ENCODE data around the gene DIS3L2. TPM values are rescaled to one million over a fixed set of nuclear protein-coding genes. Genes with fewer than 3 reads are reported as not detected.

The DIS3L2 gene
- polyA plus RNA-seq, 1 experiment = 8.2 TPM

DNA sequence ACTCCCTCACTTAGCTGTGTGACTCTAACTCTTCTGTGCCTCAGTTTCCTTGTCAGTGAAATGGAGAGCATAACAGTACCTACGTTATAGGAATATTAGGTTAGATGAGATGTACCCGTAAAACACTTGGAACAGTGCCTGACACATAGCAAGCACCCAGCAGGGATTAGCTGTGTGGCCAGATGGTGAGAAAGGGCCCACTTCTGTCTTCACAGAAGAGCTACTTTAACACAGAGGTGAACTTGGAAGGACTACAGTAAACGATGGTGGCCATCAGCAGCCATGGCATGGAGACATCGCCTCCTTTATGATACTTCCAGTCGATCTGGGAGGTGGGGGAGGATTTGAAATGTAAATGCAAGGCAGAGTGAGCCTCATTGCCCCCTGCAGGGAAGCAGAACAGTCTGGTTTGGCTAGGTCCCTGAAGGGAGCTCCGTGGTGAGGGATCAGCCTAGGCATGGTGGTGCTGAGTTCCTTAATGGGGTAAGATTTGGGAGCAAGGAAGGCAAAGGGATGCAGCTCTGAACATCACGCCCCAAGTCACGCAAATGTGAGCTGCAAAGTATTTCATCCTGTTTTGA, 315.3 kb downstream of the DIS3L2 start:
- no peaks in the 10 kb centered on the region for H3K9me3 ChIP-seq (ENCODE audit: control insufficient read depth, insufficient read depth, low read length)
- no peak for DNase-seq (ENCODE audit: low read depth, low spot score)
- no peak overlapping the region for H3K27ac ChIP-seq (ENCODE audit: low read depth, low read length)
- ChIA-PET POLR2A (no interaction called here), CTCF (interaction anchor here (1.4 kb wide), 1 partner anchor 16 kb away, joined by 5 read pairs; no protein-coding TSS in a partner anchor)
- H3K4me3 ChIP-seq (ENCODE audit: low read depth, low read length) = no peak overlapping the region
- no peak for TF ChIP-seq CTCF (IDR thresholded peaks at IDR 0.05; ENCODE audit: low read depth, low read length)
- H3K27me3 ChIP-seq (ENCODE audit: control insufficient read depth, insufficient read depth, low read length) = no peaks in the 10 kb centered on the region

DNA sequence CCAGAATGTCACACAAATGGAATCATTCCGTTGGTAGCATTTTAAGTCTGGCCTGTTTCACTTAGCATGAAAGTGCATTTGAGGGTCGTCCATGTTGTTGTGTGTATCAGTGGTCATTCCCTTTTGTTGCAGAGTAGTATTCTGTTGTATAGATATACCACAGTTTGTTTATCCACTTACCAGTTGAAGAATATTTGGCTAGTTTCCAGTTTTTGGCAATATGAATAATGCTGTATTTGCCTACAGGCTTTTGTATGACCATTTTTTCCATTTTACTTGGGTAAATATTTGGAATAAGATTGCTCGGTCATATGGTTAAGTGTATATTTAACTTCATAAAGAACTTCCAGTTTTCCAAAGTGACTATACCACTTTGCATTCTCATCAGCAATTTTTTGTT, 317.0 kb downstream of the DIS3L2 start:
- no peak for TF ChIP-seq CTCF (IDR thresholded peaks at IDR 0.05; ENCODE audit: low read depth, low read length)
- no peak overlapping the region for H3K27ac ChIP-seq (ENCODE audit: low read depth, low read length)
- ChIA-PET CTCF (no interaction called here), POLR2A (no interaction called here)
- no peak overlapping the region for H3K4me3 ChIP-seq (ENCODE audit: low read depth, low read length)
- H3K9me3 ChIP-seq (ENCODE audit: control insufficient read depth, insufficient read depth, low read length) = no peaks in the 10 kb centered on the region
- DNase-seq (ENCODE audit: low read depth, low spot score) = no peak
- no peaks in the 10 kb centered on the region for H3K27me3 ChIP-seq (ENCODE audit: control insufficient read depth, insufficient read depth, low read length)

DNA sequence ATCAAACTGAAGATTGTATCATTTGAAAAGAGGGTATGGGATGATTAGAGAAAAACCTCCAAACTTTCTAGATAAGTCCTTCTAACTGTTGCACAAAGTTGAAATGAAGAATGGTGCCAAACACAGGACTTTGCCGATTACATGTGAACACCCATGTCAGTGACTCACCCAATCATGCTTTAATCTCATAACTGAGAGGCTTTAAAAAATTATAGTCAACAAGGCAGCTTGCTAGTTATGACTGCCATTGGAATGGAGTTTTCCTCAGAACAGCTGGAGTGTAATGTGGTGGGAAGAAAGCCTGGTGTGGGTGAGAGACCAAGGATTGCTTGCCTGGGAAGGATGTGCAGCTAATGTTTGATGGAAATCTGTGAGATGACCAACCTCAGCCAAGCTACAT, 318.8 kb downstream of the DIS3L2 start:
- no peak for TF ChIP-seq CTCF (IDR thresholded peaks at IDR 0.05; ENCODE audit: low read depth, low read length)
- H3K27ac ChIP-seq (ENCODE audit: low read depth, low read length) = no peak overlapping the region
- no peak overlapping the region for H3K4me3 ChIP-seq (ENCODE audit: low read depth, low read length)
- DNase-seq (ENCODE audit: low read depth, low spot score) = no peak
- POLR2A ChIA-PET = no interaction called here
- CTCF ChIA-PET = no interaction called here
- no peaks in the 10 kb centered on the region for H3K27me3 ChIP-seq (ENCODE audit: control insufficient read depth, insufficient read depth, low read length)
- H3K9me3 ChIP-seq (ENCODE audit: control insufficient read depth, insufficient read depth, low read length) = no peaks in the 10 kb centered on the region

DNA sequence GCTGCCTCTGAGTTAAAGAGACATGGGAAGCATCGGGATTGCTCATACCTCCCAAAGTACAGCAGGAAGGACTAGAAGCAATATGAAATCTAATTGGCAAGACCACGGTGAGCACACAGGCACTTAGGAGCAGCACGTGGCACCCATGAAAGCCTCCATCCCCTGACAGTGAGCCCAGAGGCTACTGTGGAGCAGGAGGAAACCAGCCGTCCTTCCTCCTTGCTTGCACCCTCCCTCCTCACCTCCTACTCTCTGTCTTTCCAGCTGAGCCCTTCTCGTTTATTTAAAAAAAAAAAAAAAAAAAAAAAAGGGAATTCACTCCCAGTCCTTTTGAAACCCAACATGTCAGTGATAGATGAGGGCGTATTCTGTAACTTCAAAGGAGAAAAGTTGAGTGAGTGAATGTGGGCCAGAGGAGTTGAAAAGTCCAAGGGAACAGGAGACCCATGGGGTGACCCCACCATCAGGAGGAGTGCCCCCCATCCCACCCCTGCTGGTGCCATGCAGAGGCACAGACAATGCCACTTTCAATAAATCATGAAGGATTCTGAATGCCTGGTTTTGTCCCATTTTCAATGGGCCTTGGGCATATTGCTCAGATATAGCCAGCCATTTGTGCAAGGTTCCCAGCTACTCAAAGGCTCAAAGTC, 320.5 kb downstream of the DIS3L2 start:
- Histone ChIP-seq H3K27me3 (ENCODE audit: control insufficient read depth, insufficient read depth, low read length) (no peaks in the 10 kb centered on the region), H3K9me3 (ENCODE audit: control insufficient read depth, insufficient read depth, low read length) (no peaks in the 10 kb centered on the region), H3K4me3 (ENCODE audit: low read depth, low read length) (no peak overlapping the region), H3K27ac (ENCODE audit: low read depth, low read length) (no peak overlapping the region)
- no peak for TF ChIP-seq CTCF (IDR thresholded peaks at IDR 0.05; ENCODE audit: low read depth, low read length)
- POLR2A ChIA-PET = no interaction called here
- DNase-seq (ENCODE audit: low read depth, low spot score) = no peak
- CTCF ChIA-PET = no interaction called here

- no peak for DNase-seq (ENCODE audit: low read depth, low spot score)
- H3K4me3 ChIP-seq (ENCODE audit: low read depth, low read length) = no peak overlapping the region
- no peak for TF ChIP-seq CTCF (IDR thresholded peaks at IDR 0.05; ENCODE audit: low read depth, low read length)
- ChIA-PET POLR2A (no interaction called here), CTCF (no interaction called here)
- H3K27ac ChIP-seq (ENCODE audit: low read depth, low read length) = no peak overlapping the region
- H3K27me3 ChIP-seq (ENCODE audit: control insufficient read depth, insufficient read depth, low read length) = no peaks in the 10 kb centered on the region
- H3K9me3 ChIP-seq (ENCODE audit: control insufficient read depth, insufficient read depth, low read length) = no peaks in the 10 kb centered on the region
These were observed 321.1 kb downstream of the DIS3L2 start for GRCh38 chr2:232282508-232283055.

Data from AG04450 (cell line).